Adrenal gland (tissue), 5 donors: Measurements from ENCODE around the gene ASS1.

ENCODE experiments used
- CTCF ChIP-seq, 6 experiments: fragments of 450-650 bp in 4 of 6; fragments of 200-600 bp in 2 of 6; sonication (generic) in 1 of 6; IDR thresholded peaks; 1 replicate in 5 of 6; 2 replicates in 1 of 6; pipeline versions ENCODE4 v1.5.1 to v1.8.0; 2016 to 2021; ENCODE audit warnings: antibody characterized with exemption in 6 of 6, mild to moderate bottlenecking in 2 of 6, moderate library complexity in 1 of 6
- POLR2A ChIP-seq, 2 donors: fragments of 450-650 bp; IDR thresholded peaks; one replicate each; pipeline ENCODE4 v1.6.1; 2017; ENCODE audit warnings: antibody characterized with exemption in 2 of 2, mild to moderate bottlenecking in 2 of 2, moderate library complexity in 1 of 2
- donor health status: DM: no; HTN: no; CAD: no.

DNA sequence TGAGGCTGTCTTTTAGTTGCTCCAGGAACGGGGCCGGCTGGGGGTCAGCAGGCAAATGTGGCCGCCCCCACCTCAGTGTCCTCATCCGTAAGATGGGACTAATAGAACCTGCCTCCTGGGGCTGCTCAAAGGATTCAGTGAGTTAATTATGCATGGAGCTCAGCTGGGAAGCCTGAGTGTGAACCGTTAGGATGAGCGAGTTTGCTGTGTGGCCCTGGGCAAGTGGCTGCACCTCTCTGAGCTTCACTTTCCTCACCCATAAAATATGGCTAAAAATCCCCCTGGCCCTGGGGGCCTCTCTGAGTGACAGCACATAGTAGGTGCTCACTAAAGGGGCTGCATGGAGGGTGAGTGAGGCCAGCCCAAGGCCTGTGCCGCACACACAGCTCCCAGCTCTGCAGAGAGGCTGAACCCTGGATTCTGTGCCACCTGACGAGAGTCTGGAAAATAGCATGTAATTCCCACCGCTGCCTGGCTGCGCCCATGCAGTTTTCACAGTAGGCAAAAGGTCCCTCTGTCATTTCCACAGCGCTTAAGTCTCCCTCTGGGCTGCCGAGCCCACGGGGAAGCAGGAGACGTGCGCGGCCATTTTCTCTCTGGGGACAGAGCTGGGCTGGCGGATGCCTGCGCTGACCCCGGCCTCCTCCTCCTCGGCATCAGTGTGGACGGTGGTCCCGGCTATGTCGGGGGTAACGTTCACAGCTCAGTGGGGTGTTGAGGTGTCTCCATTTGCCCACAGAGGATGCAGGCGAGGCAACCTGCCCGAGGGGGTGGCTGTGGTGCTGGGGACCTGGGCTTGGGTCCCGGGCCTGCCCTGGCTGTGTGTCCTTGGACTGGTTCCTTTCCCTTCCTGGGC lies 18.2 kb downstream of the ASS1 start:
- no peak for TF ChIP-seq CTCF (IDR thresholded peaks at IDR 0.05)
- no peak for TF ChIP-seq POLR2A (IDR thresholded peaks at IDR 0.05)
